Medulla oblongata (tissue), 1 donor: Measurements from ENCODE around the gene CRELD2.

Experiments
- DNase-seq: peaks from one replicate; pipeline ENCODE4 v3.0.0-alpha.2; 2015; ENCODE audit errors: extremely low spot score

The CRELD2 gene

DNA sequence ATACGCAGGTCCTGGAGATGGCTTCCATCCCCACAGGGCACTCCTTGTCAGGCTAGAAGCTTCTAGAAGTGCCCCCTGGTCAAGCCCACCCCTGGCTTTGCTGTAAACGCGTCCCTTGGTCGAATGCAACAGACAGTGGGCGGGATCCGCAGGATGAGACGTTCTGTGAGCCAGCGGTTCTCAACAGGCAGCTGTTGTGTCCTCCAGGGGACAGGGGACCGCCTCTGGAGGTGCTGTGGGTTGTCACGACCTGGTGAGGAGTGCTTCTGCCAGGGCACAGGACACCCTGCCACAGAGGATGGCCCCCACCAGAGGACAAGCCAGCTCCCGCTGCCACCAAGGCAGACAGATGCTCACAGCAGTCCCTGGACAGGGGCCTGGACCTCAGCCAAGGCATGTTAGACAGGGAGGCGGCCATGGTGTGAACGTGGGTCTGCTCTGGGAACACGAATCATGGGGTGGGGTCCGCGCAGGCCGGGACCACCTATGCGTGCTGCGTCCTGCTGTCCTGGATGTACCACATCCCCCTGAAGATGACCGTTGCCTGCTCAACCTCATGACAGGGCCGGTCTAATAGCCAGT is 11.7 kb downstream of the CRELD2 start:
- DNase-seq, result no peak

GRCh38 chr22:49930596-49931412 is 12.4 kb downstream of the CRELD2 start:
- peak; percentile 95 for DNase-seq

DNA sequence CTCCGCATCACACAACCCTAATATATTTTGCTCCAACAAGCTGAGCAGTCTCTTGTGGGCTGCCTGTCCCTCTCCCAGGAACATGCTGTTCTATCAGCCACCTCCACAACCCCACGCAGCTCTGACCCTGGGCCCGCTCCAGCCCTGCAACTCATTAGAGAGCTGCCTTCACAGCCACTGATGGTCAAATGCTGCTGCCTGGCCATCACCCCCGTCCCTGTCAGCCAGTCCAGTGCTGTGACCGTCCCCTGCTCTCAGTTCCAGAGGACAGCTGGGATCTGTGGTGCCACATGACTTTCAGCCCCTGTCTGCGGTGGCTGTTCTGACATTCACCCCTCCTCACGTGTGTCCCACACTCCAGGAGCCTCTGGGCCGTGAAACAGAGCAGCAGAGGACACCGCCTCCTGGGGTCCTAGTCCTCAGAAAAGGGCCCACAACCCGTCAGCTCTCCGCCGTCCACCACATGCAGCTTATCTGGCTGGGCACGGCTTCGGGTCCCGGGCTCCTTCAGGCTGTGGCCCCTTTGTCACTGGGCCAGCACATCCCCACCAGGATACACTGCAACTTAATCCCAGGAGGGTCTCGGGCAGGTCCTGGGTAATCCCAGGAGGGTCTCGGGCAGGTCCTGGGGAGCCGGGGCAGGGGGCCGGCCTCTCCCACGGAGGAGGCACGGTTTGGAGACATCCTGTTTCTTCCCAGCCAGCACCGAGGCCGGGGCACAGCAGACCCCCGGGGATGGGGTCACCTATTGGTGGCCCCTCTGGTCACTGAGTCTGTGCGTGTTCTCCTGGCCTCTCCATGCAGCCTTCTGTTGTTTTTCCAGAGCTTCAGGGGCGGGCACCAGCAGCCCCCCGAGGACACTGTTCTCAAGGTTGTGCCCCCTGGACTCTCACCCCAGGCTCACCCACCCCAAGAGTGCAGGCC is 15.1 kb downstream of the CRELD2 start:
- peak; percentile 71 for DNase-seq

DNA sequence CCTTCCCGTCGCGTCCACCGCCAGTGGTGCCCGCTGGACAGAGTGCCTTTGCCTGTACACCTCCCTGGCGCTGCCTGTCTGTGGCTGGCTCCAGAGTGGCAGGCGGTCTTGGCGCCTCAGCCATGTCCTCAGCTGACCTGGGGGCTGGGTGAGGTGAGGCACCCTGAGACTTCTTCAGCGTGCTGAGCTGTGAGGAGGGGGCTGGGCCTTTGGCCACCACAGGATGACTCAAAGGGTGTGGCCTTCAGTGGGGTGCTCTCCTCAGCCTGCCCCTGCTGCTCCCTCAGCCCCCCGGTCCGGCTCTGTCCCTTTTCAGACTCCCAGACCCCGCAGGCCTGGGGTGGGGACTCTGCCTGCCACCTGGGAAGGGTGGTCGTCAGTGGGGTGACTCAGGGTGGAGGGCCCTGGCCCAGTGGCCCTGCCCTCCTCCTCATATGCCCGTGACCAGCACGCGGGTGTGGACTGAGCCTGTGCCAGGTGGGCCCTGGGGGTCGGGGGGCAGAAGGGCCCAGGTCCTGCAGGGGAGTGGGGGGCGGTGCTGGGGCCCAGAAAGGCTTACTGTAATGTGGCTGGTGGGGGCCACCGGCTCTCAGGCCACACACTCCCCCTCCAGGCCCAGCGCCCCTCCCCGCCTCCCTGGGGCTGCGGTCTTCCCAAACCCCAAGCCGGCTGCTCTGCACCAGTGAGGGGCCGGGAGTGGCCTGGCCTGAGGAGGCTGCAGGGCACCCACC is 15.9 kb downstream of the CRELD2 start:
- peak; percentile 63 for DNase-seq

DNA sequence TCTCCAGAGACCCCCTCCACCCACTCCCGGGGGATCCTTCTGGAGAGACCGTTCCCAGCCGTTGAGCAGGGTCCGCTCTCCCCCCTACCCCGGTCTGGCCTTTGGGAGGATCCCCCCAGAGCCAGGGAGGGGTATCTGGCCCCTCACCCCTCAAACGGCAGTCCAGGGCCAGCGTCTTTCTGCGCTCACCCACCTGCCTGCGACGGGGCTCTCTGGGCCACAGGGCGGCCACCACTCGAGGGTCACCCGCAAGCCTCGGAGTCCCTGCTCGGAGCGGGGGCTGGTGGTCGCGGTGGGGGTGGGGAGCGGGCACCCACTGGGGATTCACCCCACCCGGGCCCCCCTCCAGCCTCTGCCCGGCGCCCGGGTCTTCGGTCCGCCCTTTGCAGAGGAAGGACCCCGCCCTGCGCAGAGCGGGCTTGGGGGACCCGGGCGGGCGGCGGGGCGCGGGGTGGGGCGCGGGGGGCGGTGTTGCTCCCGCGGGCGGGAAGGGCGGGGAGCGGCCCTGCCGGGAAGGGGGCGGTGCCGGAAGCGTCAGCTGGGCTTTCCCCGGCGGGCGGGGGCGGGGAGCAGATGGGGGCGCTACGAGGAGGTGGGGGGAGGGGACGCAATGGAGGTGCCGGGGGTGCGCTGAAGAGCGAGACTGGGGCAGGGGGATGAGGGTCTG is 16.6 kb downstream of the CRELD2 start:
- DNase-seq, result peak; percentile 50

DNA sequence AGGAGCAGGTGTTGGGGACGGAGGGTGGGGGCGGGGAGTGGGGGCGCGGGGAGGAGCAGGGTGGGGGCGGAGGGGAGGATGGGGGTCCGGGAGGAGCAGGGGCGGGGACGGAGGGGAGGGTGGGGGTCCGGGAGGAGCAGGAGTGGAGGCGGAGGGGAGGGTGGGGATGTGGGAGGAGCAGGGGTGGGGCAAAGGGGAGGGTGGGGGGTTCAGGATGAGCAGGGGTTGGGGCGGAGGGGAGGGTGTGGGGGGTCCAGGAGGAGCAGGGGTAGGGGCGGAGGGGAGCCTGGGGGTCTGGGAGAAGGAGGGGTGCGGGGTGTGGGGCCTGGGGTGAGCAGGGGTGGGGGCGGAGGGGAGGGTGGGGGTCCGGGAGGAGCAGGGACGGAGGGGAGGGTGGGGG is 17.1 kb downstream of the CRELD2 start:
- no peak for DNase-seq

DNA sequence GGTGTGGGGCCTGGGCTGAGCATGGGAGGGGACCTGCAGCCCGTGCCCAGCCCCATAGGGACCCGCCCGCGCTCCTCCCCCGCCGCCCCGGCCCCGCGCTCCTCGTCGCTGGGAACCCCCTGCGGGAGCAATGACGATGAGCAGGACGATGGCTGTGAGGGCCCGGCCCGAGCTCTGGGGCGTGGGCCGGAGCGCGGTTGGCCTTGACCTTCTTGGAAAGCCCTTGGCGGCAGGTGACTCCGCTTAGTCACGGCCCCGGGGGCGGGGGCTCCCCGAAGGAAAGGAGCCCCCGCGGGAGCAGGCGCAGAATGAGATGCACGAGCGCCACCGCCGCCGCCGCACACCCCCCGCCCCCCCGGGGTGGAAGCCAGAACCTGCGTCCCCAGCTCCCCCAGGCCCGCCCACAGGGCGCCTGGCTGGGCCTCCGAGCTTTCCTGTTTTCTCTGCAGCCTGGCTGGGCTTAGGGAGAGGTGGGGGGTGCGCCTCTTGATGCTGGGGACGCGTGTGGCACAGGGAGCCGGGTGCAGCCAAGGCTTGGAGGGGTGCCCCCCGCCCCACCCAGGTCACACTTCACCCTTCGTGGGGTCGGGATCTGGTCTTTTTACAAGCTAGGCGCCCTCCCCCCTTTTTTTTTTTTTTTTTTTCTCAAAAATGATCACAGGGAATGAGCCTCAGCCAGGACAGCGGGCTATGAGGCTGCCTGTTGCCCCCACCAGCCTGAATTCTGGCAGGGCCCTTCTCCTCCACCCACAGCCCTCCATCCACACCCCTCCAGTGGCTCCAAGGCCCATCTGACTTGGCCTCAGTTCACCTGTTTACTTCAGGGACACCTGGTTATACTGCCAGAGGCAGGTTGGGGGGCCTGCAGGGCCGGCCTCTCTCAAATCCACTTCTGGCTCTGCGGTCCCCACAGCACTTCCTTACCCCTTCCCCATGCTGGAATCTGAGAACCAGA is 17.9 kb downstream of the CRELD2 start:
- peak; percentile 72 for DNase-seq

GRCh38 chr22:49936973-49937757 is 18.7 kb downstream of the CRELD2 start:
- DNase-seq, result peak; percentile 87

DNA sequence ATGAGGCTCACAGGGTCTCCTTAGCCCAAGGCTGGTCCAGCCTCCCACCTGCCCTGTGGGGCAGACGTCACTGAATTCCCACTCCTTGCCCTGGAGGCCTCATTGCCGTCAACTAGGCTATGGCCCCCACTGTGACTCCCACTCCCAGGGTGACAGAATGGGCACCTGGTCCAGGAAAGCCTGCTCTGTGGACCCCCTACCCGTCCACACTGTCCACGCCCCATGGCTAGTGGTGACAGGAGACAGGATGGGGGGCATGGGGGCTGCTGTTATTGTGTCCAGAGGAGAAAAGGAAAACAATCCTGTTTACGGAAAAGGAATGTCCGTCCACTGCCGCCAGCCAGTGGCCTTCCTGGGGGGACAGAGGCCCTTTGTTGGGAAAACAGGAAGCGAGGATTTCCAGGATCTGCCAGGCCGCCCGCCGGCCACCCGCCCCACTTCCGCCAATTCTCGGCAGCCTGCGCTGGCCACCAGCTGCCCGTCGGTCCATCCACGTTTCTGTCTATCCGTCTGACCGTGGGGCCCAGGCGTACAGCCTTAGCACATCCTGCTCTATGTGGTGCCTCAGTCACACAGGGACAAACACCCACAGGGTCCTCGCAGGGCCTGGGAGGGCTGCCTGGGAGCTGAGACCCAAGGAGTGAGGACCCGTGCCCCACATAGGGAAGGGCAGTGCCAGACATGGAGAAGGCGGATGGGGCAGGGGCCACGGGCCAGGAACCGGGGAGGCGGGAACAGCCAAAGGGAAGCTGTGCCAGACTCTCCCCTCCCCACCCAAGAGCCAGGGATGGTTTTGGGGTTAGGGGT is 19.5 kb downstream of the CRELD2 start:
- peak; percentile 81 for DNase-seq

DNA sequence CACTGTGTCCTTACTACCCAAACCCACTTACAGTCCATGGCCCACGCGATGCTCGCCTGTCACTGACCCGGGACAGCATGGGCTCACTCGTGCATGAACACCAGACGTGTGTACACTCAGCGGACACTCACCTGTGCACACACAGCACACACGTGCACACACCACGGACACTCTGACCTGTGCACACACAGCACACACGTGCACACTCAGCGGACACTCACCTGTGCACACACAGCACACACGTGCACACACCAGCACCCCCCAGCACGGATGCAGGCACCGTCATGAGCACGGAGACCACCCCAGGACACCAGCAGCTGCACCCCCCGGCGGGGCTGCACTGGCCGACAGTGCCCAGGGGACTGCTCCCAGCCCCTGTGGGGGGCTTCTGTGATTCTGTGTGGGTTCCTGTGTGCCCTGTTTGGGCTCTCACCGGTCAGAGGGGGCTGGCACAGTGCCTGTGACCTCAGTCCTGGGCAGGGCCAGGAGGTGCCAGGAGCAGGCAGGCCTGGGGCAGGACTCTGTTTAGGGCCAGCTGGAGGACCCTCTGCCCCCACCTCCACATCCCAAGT is 20.2 kb downstream of the CRELD2 start:
- no peak for DNase-seq

DNA sequence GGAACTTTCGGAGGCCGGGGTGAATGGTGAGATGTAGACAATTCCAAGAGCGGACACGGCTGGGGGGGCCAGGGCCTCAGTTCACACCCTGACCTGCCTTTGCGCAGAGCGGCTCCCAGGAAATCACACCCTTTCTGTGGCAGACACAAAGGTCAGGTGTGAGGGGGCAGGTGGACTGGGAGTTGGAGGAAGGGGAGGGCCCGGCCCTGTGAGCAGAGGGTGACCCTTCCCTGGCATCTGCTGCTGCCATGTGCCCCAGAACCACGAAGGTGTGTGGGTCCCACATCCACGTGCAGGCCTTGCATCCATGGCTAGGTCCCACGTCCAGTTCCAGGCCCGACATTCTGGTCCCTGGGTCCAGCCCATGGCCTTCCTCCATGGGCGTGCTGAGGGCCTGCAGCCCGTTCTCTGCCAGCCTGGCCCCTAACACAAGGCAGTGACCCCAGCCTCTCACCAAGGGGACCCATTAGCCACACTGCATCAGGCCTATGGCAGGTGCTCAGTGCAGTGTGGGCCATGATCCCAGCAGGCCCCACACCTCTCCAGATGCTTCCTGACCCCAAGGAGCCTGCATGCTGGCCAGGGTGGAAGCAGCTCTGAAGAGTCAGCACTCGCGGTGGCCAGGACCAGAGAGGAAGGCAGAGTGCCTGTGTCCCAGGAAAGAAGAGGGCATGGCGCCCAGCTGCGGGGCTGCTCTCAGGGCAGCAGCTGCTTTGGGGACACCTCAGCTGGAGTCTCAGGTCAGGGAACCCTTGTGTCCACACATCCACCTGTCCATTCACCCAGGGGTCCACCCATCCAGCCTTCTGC is 23.3 kb downstream of the CRELD2 start:
- DNase-seq, result no peak

DNA sequence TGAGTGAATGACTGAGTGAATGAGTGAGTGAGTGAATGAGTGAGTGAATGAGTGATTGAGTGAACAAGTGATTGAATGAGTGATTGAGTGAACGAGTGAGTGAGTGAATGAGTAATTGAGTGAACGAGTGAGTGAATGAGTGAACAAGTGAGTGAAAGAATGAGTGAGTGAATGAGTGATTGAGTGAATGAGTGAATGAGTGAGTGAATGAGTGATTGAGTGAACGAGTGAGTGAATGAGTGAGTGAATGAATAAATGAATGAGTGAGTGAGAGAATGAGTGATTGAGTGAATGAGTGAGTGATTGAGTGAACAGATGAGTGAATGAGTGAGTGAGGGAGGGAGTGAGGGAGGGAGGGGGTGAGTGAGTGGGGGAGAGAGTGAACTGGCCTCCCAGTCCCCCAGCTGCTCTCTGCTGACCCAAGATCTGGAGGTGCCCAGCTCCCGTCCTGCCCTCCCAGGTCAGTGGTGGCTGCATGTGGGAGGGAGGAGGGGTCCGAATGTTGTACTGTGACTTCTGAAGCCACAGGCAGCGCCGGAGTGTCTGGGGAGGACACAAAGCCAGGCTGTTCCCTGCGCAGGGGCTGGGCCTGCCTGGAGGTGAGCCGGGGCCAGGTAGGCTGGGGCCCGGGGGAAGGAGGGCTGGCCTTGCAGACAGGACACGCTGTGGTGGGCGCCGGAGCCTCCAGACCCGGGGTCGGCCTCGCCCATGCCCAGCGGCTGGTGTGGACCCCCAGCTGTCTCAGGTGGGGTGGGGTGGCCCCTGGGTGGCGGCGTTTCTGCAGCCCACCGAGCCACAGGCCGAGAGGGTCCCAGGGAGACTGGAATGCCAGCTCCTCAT is 24.4 kb downstream of the CRELD2 start:
- DNase-seq, result no peak

DNA sequence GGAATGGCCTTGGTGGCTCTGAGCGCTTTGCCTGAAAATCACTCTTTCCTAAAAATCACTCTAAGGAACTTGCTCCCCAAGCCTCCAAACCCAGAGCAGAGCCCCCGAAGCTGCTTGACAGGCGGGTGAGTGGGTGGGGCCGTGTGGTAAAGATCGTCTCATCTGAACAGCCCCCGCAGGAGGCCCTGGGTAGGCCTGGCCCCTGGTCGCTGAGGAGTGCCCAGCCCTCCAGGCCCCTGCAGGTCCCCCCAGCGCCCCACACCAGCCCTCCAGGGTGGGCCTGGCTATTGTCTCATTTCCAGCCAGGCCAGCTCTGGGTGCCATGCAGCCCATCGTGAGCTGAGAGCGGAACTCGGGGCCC is 25.0 kb downstream of the CRELD2 start:
- no peak for DNase-seq

DNA sequence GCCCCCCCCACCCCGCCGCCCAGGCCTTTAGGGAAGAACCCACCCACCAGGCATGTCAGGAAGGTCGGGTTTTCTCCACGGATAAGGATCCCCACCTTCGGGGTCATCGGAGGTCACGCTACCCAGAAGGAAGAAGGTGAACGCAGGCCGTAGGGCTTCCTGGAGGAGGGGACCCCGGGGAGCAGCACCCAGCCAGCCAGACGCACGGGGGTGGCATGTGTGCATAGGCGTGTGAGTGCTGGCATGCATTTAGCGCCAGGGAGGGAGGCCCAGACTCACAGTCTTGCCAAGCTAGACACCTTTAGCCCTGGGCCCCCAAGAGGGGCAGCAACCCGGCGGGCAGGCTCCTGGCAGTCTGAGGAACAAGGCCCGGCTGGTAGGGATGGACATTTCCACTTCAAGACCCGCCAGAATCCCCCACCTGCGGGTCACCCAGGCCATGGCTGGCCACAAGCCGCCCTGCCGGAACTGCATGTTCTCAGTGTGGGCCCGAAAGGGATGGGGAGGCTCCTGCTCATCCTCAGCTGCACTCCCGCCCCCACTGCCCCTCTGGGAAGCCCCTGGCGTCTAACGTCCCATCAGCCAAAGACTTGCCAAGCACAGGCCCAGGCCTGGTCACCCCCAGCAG is 25.5 kb downstream of the CRELD2 start:
- no peak for DNase-seq

- no peak for DNase-seq
Observed at GRCh38 chr22:49944399-49944891, 26.0 kb downstream of the CRELD2 start.
